Measurements from ENCODE around the gene ELOB.

The ELOB gene

GRCh38 chr16:2787961-2788360, 10.9 kb upstream of the ELOB start:
- Histone ChIP-seq H2AFZ (ENCODE audit: low read length) (peak overlapping the region; percentile 81; the same call in 1 of the 2 replicates), H3K4me3 (ENCODE audit: low read length, poor library complexity, severe bottlenecking) (peak overlapping the region; percentile 29), H3K4me1 (ENCODE audit: insufficient read depth, low read length, poor library complexity, severe bottlenecking) (no peaks in the 10 kb centered on the region), H3F3A (ENCODE audit: low read depth) (no peaks in the 10 kb centered on the region), H3K9me3 (ENCODE audit: insufficient read depth, low read depth, low read length) (no peaks in the 10 kb centered on the region), H3K9me2 (replicated peaks; ENCODE audit: low read depth, low read length) (no peaks in the 10 kb centered on the region), H3K79me2 (ENCODE audit: insufficient read depth, low read length) (no peaks in the 10 kb centered on the region), H3K27me3 (ENCODE audit: insufficient read depth, low read length, poor library complexity, severe bottlenecking) (no peaks in the 10 kb centered on the region), H3K4me2 (ENCODE audit: low read depth, low read length, poor library complexity, severe bottlenecking) (peak overlapping the region; percentile 50), H3K36me3 (ENCODE audit: insufficient read depth, low read length) (no peaks in the 10 kb centered on the region), H4K20me1 (ENCODE audit: insufficient read depth, low read length, poor library complexity, severe bottlenecking) (no peaks in the 10 kb centered on the region), H3K9ac (ENCODE audit: low read depth, low read length, poor library complexity, severe bottlenecking) (no peak overlapping the region)
- TF ChIP-seq EZH2phosphoT487 (IDR thresholded peaks at IDR 0.05; ENCODE audit: borderline replicate concordance): no peak
- TF ChIP-seq CTCF (conservative IDR thresholded peaks at IDR 0.05; ENCODE audit: low read length): no peak

- no peaks in the 10 kb centered on the region for H4K20me1 ChIP-seq (ENCODE audit: insufficient read depth, low read length, poor library complexity, severe bottlenecking)
- peak within 1 kb of the TSS; percentile 81; the same call in 1 of the 2 replicates for H2AFZ ChIP-seq (ENCODE audit: low read length)
- H3K36me3 ChIP-seq (ENCODE audit: insufficient read depth, low read length): no peaks in the 10 kb centered on the region
- peak within 1 kb of the TSS; percentile 50 for H3K4me2 ChIP-seq (ENCODE audit: low read depth, low read length, poor library complexity, severe bottlenecking)
- no peaks in the 10 kb centered on the region for H3K9me3 ChIP-seq (ENCODE audit: insufficient read depth, low read depth, low read length)
- H3K27me3 ChIP-seq (ENCODE audit: insufficient read depth, low read length, poor library complexity, severe bottlenecking): no peaks in the 10 kb centered on the region
- H3K4me3 ChIP-seq (ENCODE audit: low read length, poor library complexity, severe bottlenecking): peak within 1 kb of the TSS; percentile 29
- TF ChIP-seq CTCF (conservative IDR thresholded peaks at IDR 0.05; ENCODE audit: low read length) (no peak), EZH2phosphoT487 (IDR thresholded peaks at IDR 0.05; ENCODE audit: borderline replicate concordance) (no peak)
- no peaks in the 10 kb centered on the region for H3F3A ChIP-seq (ENCODE audit: low read depth)
- H3K9ac ChIP-seq (ENCODE audit: low read depth, low read length, poor library complexity, severe bottlenecking): no peak within 1 kb of the TSS
- no peaks in the 10 kb centered on the region for H3K9me2 ChIP-seq (replicated peaks; ENCODE audit: low read depth, low read length)
- H3K4me1 ChIP-seq (ENCODE audit: insufficient read depth, low read length, poor library complexity, severe bottlenecking): no peaks in the 10 kb centered on the region
- H3K79me2 ChIP-seq (ENCODE audit: insufficient read depth, low read length): no peaks in the 10 kb centered on the region
Measured at GRCh38 chr16:2787406-2787805, 10.3 kb upstream of the ELOB start, which contains the start of gene PRSS33. Gene PRSS33, minus strand, starts transcription at chr16:2787560. Its CDS starts 1,013 bp downstream, at chr16:2786547.

GRCh38 chr16:2786826-2787151, 9.7 kb upstream of the ELOB start:
- H3K4me1 ChIP-seq (ENCODE audit: insufficient read depth, low read length, poor library complexity, severe bottlenecking): no peaks in the 10 kb centered on the region
- H3K79me2 ChIP-seq (ENCODE audit: insufficient read depth, low read length): no peaks in the 10 kb centered on the region
- H3K27me3 ChIP-seq (ENCODE audit: insufficient read depth, low read length, poor library complexity, severe bottlenecking): no peaks in the 10 kb centered on the region
- TF ChIP-seq CTCF (conservative IDR thresholded peaks at IDR 0.05; ENCODE audit: low read length): no peak
- TF ChIP-seq EZH2phosphoT487 (IDR thresholded peaks at IDR 0.05; ENCODE audit: borderline replicate concordance): no peak
- H3K9me3 ChIP-seq (ENCODE audit: insufficient read depth, low read depth, low read length): no peaks in the 10 kb centered on the region
- H3K4me3 ChIP-seq (ENCODE audit: low read length, poor library complexity, severe bottlenecking): no peak overlapping the region
- H3K36me3 ChIP-seq (ENCODE audit: insufficient read depth, low read length): no peaks in the 10 kb centered on the region
- H2AFZ ChIP-seq (ENCODE audit: low read length): no peak overlapping the region
- H3F3A ChIP-seq (ENCODE audit: low read depth): no peaks in the 10 kb centered on the region
- no peak overlapping the region for H3K9ac ChIP-seq (ENCODE audit: low read depth, low read length, poor library complexity, severe bottlenecking)
- no peaks in the 10 kb centered on the region for H3K9me2 ChIP-seq (replicated peaks; ENCODE audit: low read depth, low read length)
- H4K20me1 ChIP-seq (ENCODE audit: insufficient read depth, low read length, poor library complexity, severe bottlenecking): no peaks in the 10 kb centered on the region
- no peak overlapping the region for H3K4me2 ChIP-seq (ENCODE audit: low read depth, low read length, poor library complexity, severe bottlenecking)
